DOHH2 (cell line): ENCODE results near the gene SMIM12.

Experiments used
- CTCF ChIP-seq: fragments of 200-600 bp; sonication (generic); IDR thresholded peaks from one replicate; pipeline ENCODE4 v1.5.1; 2014; ENCODE audit warnings: antibody characterized with exemption, mild to moderate bottlenecking, low read depth, low read length; ENCODE audit not compliant: poor library complexity, severe bottlenecking
- EZH2phosphoT487 ChIP-seq: fragments of 200-600 bp; sonication (generic); IDR thresholded peaks from 2 replicates; pipeline ENCODE4 v1.6.1; 2017; ENCODE audit warnings: borderline replicate concordance, mild to moderate bottlenecking, antibody characterized with exemption, low read length, moderate library complexity, mixed read lengths

DNA sequence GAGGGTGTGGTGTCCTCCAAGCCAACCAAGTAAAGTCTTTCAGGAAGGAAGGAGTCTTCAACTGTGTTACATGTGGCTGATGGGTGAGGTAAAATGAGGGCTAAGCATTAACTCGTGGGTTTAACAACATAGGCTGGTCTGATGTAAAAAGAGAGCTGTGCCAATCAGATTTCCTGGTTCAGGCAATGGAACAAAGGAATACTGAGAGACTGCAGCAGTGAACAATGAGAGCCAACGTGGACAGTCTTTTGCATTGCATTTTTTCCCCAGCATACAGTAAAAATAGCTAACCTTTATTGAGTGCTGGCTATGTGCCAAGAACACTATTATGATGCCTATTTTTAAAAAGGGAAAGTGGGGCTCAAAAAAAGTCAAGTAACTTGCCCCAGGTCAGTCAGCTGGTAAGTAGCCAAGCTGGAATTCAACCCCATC lies 38.8 kb upstream of the SMIM12 start:
- TF ChIP-seq CTCF (no peak), EZH2phosphoT487 (no peak)
